DOHH2 (cell line): Measurements from ENCODE around the gene GRAMD2A.

Experiments
- H3F3A ChIP-seq: fragments of 200-600 bp; sonication (generic), shearing (Covaris generic); 2 replicates; pipeline ENCODE4 v1.6.0; 2016; ENCODE audit warnings: antibody characterized with exemption, mild to moderate bottlenecking; ENCODE audit not compliant: control insufficient read depth, insufficient read depth
- H3K27ac ChIP-seq: fragments of 200-600 bp; sonication (generic); 2 replicates; pipeline ENCODE4 v1.5.1; 2014; ENCODE audit warnings: low read depth, mild to moderate bottlenecking, low read length, moderate library complexity
- H3K27me3 ChIP-seq: fragments of 200-600 bp; sonication (generic); 2 replicates; pipeline ENCODE4 v1.6.1; 2014; ENCODE audit warnings: mild to moderate bottlenecking, low read length, mixed read lengths; ENCODE audit not compliant: control insufficient read depth
- H3K36me3 ChIP-seq: fragments of 200-600 bp; sonication (generic); 2 replicates; pipeline ENCODE4 v1.6.1; 2014; ENCODE audit warnings: mild to moderate bottlenecking, low read length, moderate library complexity, mixed read lengths; ENCODE audit not compliant: control insufficient read depth
- H3K4me1 ChIP-seq: fragments of 200-600 bp; sonication (generic); 2 replicates; pipeline ENCODE4 v1.6.1; 2014; ENCODE audit warnings: mild to moderate bottlenecking, low read length, mixed read lengths; ENCODE audit not compliant: control insufficient read depth
- H3K4me2 ChIP-seq: fragments of 200-600 bp; sonication (generic); 2 replicates; pipeline ENCODE4 v1.6.0; 2014; ENCODE audit warnings: mild to moderate bottlenecking, low read length, moderate library complexity
- H3K4me3 ChIP-seq: fragments of 200-600 bp; sonication (generic); 2 replicates; pipeline ENCODE4 v1.5.1; 2014; ENCODE audit warnings: mild to moderate bottlenecking, low read length, mixed read lengths
- H3K79me2 ChIP-seq: fragments of 200-600 bp; sonication (generic); 2 replicates; pipeline ENCODE4 v1.6.1; 2014; ENCODE audit warnings: mild to moderate bottlenecking, low read length, mixed read lengths; ENCODE audit not compliant: control insufficient read depth
- H3K9me2 ChIP-seq: fragments of 200-600 bp; sonication (generic); replicated peaks from 2 replicates; pipeline ENCODE4 v1.6.1; 2014; ENCODE audit warnings: mild to moderate bottlenecking, low read length, mixed read lengths; ENCODE audit not compliant: control insufficient read depth
- H3K9me3 ChIP-seq: fragments of 200-600 bp; sonication (generic); 2 replicates; pipeline ENCODE4 v1.6.1; 2014; ENCODE audit warnings: antibody characterized with exemption, low read length, mixed read lengths; ENCODE audit not compliant: control insufficient read depth, insufficient read depth
- H4K20me1 ChIP-seq: fragments of 200-600 bp; sonication (generic); 2 replicates; pipeline ENCODE4 v1.6.0; 2014; ENCODE audit warnings: low read depth, mild to moderate bottlenecking, antibody characterized with exemption, low read length, moderate library complexity; ENCODE audit not compliant: control insufficient read depth, insufficient read depth
- EZH2phosphoT487 ChIP-seq: fragments of 200-600 bp; sonication (generic); IDR thresholded peaks from 2 replicates; pipeline ENCODE4 v1.6.1; 2017; ENCODE audit warnings: borderline replicate concordance, mild to moderate bottlenecking, antibody characterized with exemption, low read length, moderate library complexity, mixed read lengths
- TF ChIP-seq, protein P1 (sequence below): fragments of 200-600 bp; sonication (generic); IDR thresholded peaks from one replicate; pipeline ENCODE4 v1.5.1; 2014; ENCODE audit warnings: antibody characterized with exemption, mild to moderate bottlenecking, low read depth, low read length; ENCODE audit not compliant: poor library complexity, severe bottlenecking

GRAMD2A gene

DNA sequence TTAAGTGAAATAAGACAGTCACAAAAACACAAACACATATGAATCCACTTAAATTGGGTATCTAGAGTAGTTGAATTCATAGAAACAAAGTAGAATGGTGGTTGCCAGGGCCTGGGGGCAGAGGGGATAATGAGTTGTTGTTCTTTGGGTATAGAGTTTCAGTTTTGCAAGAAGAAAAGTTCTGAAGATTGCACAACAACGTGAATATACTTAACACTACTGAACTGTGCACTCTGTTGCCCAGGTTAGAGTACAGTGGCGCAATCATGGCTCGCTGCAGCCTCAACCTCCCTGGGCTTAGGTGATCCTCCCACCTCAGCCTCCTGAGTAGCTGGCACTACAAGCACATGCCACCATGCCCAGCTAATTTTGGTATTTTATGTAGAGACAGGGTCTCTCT, 14.9 kb downstream of the GRAMD2A start:
- Histone ChIP-seq H3K27me3 (peaks cover 2% of the 10 kb centered on the region; the same call in 1 of the 2 replicates), H3K79me2 (no peaks in the 10 kb centered on the region), H3K9me2 (no peaks in the 10 kb centered on the region), H3K27ac (no peak overlapping the region), H3F3A (no peaks in the 10 kb centered on the region), H3K36me3 (no peaks in the 10 kb centered on the region), H3K4me1 (no peaks in the 10 kb centered on the region), H3K4me3 (no peak overlapping the region), H3K9me3 (no peaks in the 10 kb centered on the region), H3K4me2 (no peak overlapping the region), H4K20me1 (no peaks in the 10 kb centered on the region)
- no peak for TF ChIP-seq EZH2phosphoT487
- TF ChIP-seq, protein P1, sequence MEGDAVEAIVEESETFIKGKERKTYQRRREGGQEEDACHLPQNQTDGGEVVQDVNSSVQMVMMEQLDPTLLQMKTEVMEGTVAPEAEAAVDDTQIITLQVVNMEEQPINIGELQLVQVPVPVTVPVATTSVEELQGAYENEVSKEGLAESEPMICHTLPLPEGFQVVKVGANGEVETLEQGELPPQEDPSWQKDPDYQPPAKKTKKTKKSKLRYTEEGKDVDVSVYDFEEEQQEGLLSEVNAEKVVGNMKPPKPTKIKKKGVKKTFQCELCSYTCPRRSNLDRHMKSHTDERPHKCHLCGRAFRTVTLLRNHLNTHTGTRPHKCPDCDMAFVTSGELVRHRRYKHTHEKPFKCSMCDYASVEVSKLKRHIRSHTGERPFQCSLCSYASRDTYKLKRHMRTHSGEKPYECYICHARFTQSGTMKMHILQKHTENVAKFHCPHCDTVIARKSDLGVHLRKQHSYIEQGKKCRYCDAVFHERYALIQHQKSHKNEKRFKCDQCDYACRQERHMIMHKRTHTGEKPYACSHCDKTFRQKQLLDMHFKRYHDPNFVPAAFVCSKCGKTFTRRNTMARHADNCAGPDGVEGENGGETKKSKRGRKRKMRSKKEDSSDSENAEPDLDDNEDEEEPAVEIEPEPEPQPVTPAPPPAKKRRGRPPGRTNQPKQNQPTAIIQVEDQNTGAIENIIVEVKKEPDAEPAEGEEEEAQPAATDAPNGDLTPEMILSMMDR = no peak

DNA sequence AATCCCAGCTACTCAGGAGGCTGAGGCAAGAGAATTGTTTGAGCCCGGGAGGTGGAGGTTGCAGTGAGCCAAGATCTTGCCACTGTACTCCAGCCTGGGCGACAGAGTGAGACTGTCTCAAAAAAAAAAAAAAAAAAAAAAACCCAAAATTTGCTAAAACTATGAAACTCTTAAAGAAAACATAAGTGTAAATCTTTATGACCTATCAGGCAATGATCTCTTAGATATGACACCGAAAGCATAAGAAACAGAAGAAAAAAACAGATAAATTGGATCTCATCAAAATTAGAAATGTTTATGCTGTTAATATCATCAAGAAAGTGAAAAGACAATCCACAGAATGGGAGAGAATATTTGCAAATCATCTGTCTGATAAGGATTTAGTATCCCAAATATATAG, 15.3 kb downstream of the GRAMD2A start:
- no peaks in the 10 kb centered on the region for H3K9me2 ChIP-seq
- no peaks in the 10 kb centered on the region for H3F3A ChIP-seq
- no peak overlapping the region for H3K4me2 ChIP-seq
- H4K20me1 ChIP-seq = no peaks in the 10 kb centered on the region
- peaks cover 2% of the 10 kb centered on the region; the same call in 1 of the 2 replicates for H3K27me3 ChIP-seq
- no peaks in the 10 kb centered on the region for H3K4me1 ChIP-seq
- H3K9me3 ChIP-seq = no peaks in the 10 kb centered on the region
- H3K36me3 ChIP-seq = no peaks in the 10 kb centered on the region
- H3K79me2 ChIP-seq = no peaks in the 10 kb centered on the region
- no peak overlapping the region for H3K27ac ChIP-seq
- TF ChIP-seq, protein P1 = no peak
- TF ChIP-seq EZH2phosphoT487 = no peak
- no peak overlapping the region for H3K4me3 ChIP-seq

DNA sequence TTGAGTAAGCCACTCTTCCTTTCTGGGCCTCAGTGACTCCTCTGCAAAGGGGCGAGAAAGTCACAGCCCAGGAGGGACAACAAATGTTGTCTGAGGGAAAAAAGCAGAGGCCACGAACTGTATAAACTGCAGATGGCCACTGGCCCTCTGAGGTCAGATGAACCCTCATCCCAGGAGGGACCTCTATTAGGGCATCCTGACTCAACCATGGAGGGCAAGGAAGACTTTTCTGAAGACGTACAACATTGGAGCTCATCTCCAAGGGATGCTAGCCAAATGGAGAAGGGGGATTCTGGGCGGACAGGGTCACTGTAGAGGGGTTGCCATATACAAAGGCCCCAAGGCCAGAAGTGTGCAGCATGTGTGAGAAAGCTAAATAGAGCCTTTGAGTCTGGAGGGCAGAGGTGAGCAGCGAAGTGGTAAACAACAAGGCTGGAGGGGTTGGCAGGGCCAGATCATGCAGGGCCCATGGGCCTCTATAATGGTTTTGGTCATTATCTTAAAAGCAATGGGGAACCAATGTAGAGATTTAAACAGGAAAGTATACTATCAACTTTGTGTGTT, 16.7 kb downstream of the GRAMD2A start:
- Histone ChIP-seq H3K9me3 (no peaks in the 10 kb centered on the region), H3K4me2 (no peak overlapping the region), H3K9me2 (no peaks in the 10 kb centered on the region), H3K27ac (no peak overlapping the region), H3K27me3 (peaks cover 2% of the 10 kb centered on the region; the same call in 1 of the 2 replicates), H3K79me2 (no peaks in the 10 kb centered on the region), H3F3A (no peaks in the 10 kb centered on the region), H4K20me1 (no peaks in the 10 kb centered on the region), H3K4me3 (no peak overlapping the region), H3K4me1 (no peaks in the 10 kb centered on the region), H3K36me3 (no peaks in the 10 kb centered on the region)
- TF ChIP-seq EZH2phosphoT487 = no peak
- TF ChIP-seq, protein P1 = no peak
